HL-60/S4 (cell line): ENCODE measurements around the gene TXNL1.
"Not testable (repeated sequence)": the region's sequence is repeated elsewhere in the genome, so short reads cannot be mapped to it uniquely, and the experiment has no call there.

Source experiments
- in situ Hi-C: fragments of 300-500 bp; cut with MboI; formaldehyde crosslinking; loops from 2 replicates; pipeline ENCODE4 v1.14.3; 2022; ENCODE audit warnings: low sequenced_read_pairs

TXNL1 gene

DNA sequence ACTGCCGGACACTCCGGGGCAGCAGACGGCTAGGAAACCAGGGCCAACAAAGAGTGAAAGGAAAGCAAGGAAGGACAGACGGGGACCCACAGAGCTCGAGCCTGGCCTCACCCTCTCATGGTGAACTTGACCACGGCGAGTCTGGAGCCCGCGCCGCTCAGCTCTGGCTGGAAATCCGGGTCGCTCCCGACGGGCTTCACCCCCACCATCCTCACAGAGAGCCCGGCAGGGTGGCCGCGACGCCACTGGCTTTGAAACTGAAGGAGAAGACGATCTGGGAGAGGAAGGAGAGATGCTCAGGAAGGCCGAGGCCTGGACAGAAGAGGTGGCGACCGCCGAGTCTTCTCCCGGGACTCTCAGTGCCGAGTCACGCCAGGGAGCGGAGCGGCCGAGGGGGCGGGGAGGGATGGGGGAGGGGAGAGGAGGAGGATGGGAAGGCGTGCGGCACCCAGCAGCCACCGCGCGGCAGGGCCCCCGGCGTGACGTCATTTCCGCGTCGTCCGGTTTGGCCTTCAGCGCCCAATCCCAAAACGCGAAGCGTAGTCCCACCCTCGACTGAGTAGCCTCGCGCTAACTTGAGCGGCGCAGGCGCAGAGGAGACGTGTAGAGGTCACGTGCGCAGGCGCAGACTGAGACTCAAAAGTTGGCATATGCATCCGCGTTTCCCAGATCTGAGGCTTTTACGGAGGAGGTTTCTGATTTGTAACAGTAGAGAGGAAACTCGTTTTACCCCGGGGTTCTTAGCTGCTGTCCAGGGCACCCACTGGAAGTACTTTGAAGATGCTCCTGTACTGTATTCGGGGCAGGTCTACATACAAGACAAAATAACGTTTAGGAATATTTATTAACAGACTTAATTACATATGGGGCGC lies at the start of gene TXNL1:
TXNL1 (minus strand) TSS at position 361 of the 872 bp plus-strand sequence; CDS start at position 209, 152 bp downstream.
- in situ Hi-C loops: no loop called here

GRCh38 chr18:56684277-56684676 lies 45.9 kb upstream of the TXNL1 start:
- in situ Hi-C loops: no loop called here

- in situ Hi-C loops: no loop called here
Measured at GRCh38 chr18:56678836-56679565, 40.6 kb upstream of the TXNL1 start.

GRCh38 chr18:56676639-56677038 lies 38.2 kb upstream of the TXNL1 start:
- in situ Hi-C loops: no loop called here

DNA sequence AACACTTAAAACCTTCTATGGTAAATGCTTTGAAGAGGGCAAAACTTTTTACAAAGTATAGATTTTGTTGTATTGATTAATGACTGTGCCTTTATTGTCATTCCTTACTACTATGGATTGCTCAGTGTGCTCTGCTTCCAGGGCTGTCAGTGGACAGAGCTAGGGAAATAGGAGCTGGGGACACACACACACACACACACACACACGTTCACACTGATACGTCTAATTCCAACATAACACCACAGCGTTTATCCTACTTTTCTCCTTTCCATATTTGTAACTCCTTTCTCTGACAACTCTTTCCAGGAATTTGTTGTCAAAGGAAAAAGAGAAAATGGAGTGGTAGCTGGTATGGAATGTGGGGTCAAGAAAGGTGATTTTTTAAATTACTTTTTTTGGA lies 34.6 kb upstream of the TXNL1 start:
- in situ Hi-C loops: no loop called here

GRCh38 chr18:56672391-56672790 lies 34.0 kb upstream of the TXNL1 start:
- in situ Hi-C loops: no loop called here

- in situ Hi-C loops: no loop called here
Measured at GRCh38 chr18:56662902-56663301, 24.5 kb upstream of the TXNL1 start.

GRCh38 chr18:56662502-56662901 lies 24.1 kb upstream of the TXNL1 start:
- in situ Hi-C loops: no loop called here

DNA sequence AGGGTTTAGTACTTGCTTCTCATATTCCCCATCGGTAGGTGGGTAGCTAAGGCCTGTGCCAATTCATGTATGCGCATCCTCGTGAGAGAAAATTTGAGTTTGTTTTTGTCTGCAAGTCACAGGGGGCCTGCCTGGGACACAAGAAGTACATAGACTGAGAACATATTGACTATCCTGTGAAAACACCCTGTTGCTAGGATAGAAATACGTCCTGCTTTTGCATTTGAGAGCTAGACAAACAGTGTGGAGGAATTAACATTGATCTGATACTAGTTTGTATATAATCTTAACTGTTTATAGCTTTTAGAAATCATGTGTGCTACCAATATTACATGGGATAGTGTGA lies 23.6 kb upstream of the TXNL1 start:
- in situ Hi-C loops: no loop called here

DNA sequence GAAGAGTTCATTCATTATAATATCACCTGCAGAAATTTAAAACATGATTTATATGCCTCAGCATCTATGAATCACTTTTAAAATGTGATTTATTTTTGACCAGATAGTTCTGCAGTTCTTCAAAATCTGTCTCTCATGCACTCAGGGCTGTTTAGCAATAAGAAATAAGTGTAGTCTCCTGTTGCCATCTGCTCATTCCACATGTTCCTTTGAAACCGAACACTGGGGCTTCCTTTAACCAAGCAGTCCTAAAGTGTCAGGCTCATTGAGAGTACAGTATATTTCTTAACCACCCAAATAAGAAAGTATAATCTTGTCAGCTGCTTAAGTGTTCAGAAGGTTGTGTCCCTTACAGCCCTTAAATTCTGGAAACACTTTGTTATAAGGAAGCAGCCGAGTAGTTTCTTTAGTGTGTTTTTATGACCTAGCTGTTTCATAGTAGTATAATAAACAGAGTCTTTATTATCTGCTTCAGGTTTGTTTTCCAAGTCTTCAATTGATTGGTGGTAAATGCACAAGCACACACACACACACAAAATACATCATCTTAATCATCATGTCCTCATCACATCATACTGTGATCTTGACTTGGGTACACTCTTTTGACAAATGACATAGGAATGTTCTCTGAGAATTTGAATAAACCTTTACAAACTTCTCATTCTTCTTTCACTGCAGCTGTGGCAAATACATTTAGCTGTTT lies 23.1 kb upstream of the TXNL1 start:
- in situ Hi-C loops: no loop called here

DNA sequence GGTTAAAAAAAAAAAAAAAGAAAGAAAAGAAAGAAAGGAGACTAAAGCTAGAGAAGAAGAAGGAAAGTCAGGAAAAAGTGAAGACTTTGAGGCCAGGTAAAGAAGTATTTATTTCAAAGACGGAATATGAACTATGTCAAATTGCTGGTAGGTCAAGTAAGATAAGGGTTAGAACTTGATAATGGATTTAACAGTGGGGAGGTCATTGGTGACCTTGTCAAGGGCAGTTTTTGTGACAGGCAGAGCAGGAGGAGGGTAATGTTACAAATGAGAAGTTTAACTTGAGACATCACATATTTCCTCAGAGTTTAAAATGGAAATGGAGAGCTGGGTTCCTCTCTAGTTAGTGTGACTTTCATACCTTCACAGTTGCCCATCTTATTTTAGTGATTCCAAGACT lies 22.3 kb upstream of the TXNL1 start:
- in situ Hi-C loops: no loop called here

DNA sequence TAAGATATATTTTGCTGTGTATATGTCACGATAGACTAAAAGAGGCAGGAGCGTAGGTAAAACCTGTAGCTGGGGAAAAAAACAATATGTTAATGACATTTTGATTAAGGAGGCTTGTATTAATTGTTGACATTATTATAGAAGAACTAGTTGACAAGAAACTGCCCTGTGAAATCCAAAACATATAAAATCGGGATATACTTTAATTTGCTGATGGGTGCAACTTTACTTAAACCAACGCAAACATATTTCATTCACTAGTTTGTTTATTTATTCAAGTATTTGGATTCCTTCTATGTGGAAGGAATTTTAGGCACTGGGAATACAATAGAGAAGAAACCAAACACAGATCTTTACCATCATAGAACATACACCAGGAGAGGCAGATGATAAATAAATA lies 20.7 kb upstream of the TXNL1 start:
- in situ Hi-C loops: no loop called here

- in situ Hi-C loops: no loop called here
Measured at GRCh38 chr18:56658261-56658660, 19.9 kb upstream of the TXNL1 start.

DNA sequence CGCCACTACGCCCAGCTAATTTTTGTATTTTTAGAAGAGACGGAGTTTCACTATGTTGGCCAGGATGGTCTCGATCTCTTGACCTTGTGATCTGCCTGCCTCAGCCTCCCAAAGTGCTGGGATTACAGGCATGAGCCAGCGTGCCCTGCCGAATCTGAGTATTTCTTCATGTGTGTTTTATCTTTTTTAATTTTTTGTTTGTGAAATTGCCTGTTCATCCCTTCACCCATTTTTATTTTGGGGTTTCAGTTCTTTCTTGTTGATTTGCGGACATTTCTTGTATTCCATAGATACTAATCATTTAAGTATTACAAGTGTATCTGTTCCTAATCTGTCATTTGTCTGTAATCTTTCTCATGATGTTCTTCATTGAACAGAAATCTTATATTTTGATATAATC lies 15.9 kb upstream of the TXNL1 start:
- in situ Hi-C loops: not testable (repeated sequence)

DNA sequence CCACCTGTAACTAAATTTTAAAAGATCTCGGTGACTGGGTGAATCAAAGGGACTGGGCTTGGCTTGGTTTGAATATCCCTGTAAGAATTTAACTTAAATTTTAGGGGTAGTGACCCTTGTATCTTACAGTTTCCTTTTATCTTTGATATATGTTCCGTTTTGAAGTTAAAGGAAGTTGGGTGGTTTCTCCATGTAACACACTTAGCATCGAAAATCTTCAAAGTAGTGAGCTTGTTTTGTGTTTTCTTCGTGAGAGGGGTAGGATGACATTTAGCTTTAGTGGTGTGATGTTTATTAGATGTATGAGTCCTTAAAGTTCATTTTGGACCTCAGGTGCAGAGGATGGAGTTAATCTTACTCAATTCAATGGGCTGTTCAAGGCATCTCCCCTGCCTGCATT lies 14.4 kb upstream of the TXNL1 start:
- in situ Hi-C loops: no loop called here

DNA sequence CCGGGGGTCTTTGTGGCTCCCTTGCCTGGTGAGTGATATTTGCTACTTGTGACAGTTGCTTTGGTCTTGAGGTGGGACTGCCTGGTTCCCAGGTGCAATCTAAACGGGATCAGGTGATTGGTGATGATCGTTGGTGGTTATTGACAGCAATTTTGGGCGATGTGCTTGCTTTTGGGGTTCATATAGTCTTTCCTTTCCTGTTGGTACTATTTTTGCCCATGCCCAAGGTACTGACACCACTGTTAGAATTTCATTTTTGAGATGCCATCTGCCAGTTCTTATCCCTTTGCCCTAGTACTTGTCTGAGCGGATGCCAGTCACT lies 13.3 kb upstream of the TXNL1 start:
- in situ Hi-C loops: no loop called here

- in situ Hi-C loops: no loop called here
Measured at GRCh38 chr18:56650944-56651770, 12.8 kb upstream of the TXNL1 start, which contains the start of gene WDR7. Gene WDR7, plus strand, starts transcription at chr18:56651359. Its CDS starts 21,157 bp downstream, at chr18:56672516.

GRCh38 chr18:56649996-56650395 lies 11.6 kb upstream of the TXNL1 start:
- in situ Hi-C loops: no loop called here

DNA sequence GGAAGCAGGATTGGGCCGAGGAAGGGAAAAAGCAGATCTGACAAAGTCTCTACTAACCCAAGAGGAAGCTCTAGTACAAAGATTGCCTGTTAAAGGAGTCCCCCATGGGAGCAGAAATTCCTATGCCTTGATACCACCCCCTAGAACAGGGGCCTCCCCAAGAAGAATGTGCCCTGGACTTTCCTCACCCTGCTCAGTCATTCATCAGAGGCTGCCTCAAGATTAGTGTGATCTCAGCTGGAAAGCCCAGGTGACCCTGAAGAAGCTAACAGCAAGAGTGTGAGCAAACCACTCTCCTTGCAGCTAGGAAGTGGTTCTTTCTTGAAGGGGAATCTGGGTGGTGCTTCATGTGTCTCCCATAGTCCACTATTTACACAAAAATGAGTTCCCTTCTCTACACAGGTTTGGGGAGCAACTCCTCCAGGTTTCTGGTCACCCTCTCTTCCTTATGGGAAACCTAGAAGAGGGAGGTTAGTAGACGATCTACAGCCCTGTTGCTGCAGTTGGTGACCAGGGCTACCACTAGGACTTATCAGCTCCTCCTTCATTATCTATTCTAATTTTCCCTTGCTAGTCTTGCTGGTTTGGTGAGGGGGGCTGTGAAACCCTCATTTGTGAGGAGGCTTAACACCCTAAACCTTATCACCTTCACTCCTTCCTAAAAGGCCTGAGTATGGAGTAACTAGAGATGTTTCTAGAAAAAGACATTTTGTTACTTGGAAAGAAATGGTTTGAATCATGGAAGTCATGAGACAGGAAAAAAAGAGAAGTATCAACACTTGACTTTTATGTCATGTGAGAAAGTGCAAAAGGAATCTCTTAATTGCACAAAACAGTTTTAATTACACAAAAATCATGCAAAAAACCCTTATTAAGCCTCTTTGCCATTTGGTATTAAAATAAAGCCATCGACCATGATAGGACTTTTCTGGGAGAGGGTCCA lies 9.8 kb upstream of the TXNL1 start:
- in situ Hi-C loops: no loop called here

DNA sequence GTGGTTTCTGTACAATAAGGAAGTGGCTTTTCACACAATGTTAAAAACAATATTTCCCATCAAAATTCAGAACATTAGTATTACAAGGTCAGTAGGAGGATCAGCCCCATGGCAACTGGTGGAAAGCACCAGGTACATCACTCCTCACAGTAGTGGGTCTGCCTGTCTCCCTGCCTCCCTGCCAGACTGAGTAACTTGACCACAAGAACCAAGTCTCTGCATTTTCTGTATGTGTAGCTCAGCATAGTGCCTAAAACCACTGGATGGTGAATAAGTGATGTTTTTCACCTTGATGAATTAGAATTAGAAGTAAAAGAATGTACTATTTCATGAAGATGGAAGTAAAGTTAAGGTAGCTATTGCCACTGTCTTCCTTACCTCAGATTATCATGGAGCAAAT lies 8.7 kb upstream of the TXNL1 start:
- in situ Hi-C loops: no loop called here
